22Rv1 (cell line): ENCODE data around the gene SWAP70.

Experiments
- CTCF ChIP-seq: fragments of 450-650 bp; IDR thresholded peaks from 2 replicates; pipeline ENCODE4 v1.5.1; 2017; ENCODE audit warnings: mild to moderate bottlenecking
- ZFX ChIP-seq: fragments of 450-650 bp; IDR thresholded peaks from 2 replicates; pipeline ENCODE4 v1.6.1; 2017; ENCODE audit warnings: antibody characterized with exemption, borderline replicate concordance

- no peak for TF ChIP-seq CTCF
- TF ChIP-seq ZFX: no peak
Measured at GRCh38 chr11:9672918-9673317, 9.0 kb downstream of the SWAP70 start.
